Panc1 (cell line): Measurements from ENCODE around the gene PSMF1. TPM values are rescaled to one million over a fixed set of nuclear protein-coding genes. Genes with fewer than 3 reads are reported as not detected.
A peak's percentile ranks its signal among the peaks of the same experiment; 100 is the strongest.

Experiments used
- ATAC-seq: fragments of 200-7000 bp; cut with Tn5 transposase; 2 replicates; pipeline ENCODE4 v1.9.1; 2020; ENCODE audit warnings: mild to moderate bottlenecking, moderate library complexity
- BruUV-seq: library from RNA; stranded (reverse); fragments of 400-500 nt; replicated peaks from 2 replicates; lab custom pipeline; 2021; lab: Mats Ljungman, UMichigan
- CTCF ChIA-PET: fragments of 300-600 bp; sonication (Branson Sonifier 250); formaldehyde crosslinking; loops from one replicate; lab custom pipeline; 2022; ENCODE audit warnings: antibody characterized with exemption; lab: Charles Lee
- POLR2A ChIA-PET: fragments of 300-600 bp; sonication (Branson Sonifier 250); formaldehyde crosslinking; loops from one replicate; lab custom pipeline; 2022; ENCODE audit warnings: antibody characterized with exemption; lab: Charles Lee
- DNase-seq: peaks from one replicate; pipeline ENCODE4 v3.0.0-alpha.2; 2010; ENCODE audit warnings: low read depth, low spot score
- H3K27ac ChIP-seq: 2 replicates; pipeline ENCODE4 v1.5.1; 2011; ENCODE audit warnings: mild to moderate bottlenecking, low read length, inconsistent platforms
- H3K27me3 ChIP-seq: fragments of 200-500 bp; sonication (Bioruptor generic); 2 replicates; pipeline ENCODE4 v1.6.0; 2014; ENCODE audit warnings: low read length, inconsistent platforms; ENCODE audit not compliant: control insufficient read depth, insufficient read depth
- H3K36me3 ChIP-seq: fragments of 200-500 bp; sonication (Bioruptor generic); 2 replicates; pipeline ENCODE4 v1.5.1; 2014; ENCODE audit warnings: inconsistent platforms, mild to moderate bottlenecking, low read length, moderate library complexity; ENCODE audit not compliant: control insufficient read depth, insufficient read depth
- H3K4me1 ChIP-seq: 2 replicates; pipeline ENCODE4 v1.5.1; 2011; ENCODE audit warnings: inconsistent platforms, mild to moderate bottlenecking, low read length, moderate library complexity; ENCODE audit not compliant: control insufficient read depth, insufficient read depth
- H3K4me3 ChIP-seq, 2 experiments: 2 replicates each; pipeline ENCODE4 v1.5.1; 2011 to 2012; ENCODE audit warnings: low read depth in 2 of 2, low read length in 2 of 2, mild to moderate bottlenecking in 2 of 2, inconsistent platforms in 1 of 2, moderate library complexity in 1 of 2
- H3K9me3 ChIP-seq: fragments of 200-500 bp; sonication (Bioruptor generic); 2 replicates; pipeline ENCODE4 v1.5.1; 2014; ENCODE audit warnings: low read depth, mild to moderate bottlenecking, inconsistent platforms, low read length, moderate library complexity; ENCODE audit not compliant: control insufficient read depth, insufficient read depth
- CTCF ChIP-seq: fragments of 450-650 bp; IDR thresholded peaks from 2 replicates; pipeline ENCODE4 v1.5.1; 2017; ENCODE audit warnings: mild to moderate bottlenecking
- POLR2AphosphoS5 ChIP-seq: IDR thresholded peaks from 2 replicates; pipeline ENCODE4 v1.6.1; 2012; ENCODE audit warnings: mild to moderate bottlenecking, low read depth, low read length, moderate library complexity
- REST ChIP-seq, 2 experiments: IDR thresholded peaks; 2 replicates each; pipeline ENCODE4 v1.6.1; 2011 to 2012; ENCODE audit warnings: low read depth in 2 of 2, control low read depth in 1 of 2, low read length in 1 of 2, mild to moderate bottlenecking in 1 of 2, moderate library complexity in 1 of 2; ENCODE audit not compliant: insufficient read depth in 1 of 2
- SIN3A ChIP-seq: IDR thresholded peaks from 2 replicates; pipeline ENCODE4 v1.6.1; 2012; ENCODE audit warnings: low read depth, mild to moderate bottlenecking, low read length, moderate library complexity, borderline replicate concordance; ENCODE audit not compliant: insufficient read depth
- TCF7L2 ChIP-seq: IDR thresholded peaks from 2 replicates; pipeline ENCODE4 v1.6.1; 2011; ENCODE audit warnings: mild to moderate bottlenecking, low read depth, low read length, inconsistent platforms
- in situ Hi-C: cut with HindIII; loops from 2 replicates; pipeline ENCODE4 v1.10.0; 2016; ENCODE audit warnings: low sequenced_read_pairs, low pct_unique_long_range_greater_than_20kb
- intact Hi-C: fragments of 100-400 bp; cut with micrococcal nuclease; formaldehyde crosslinking; loops from one replicate; pipeline ENCODE4 v1.10.0; 2022; ENCODE audit not compliant: unreplicated experiment
- total RNA-seq: library from RNA; stranded (reverse); gene quantifications from one replicate; pipeline ENCODE4 v1.2.1, GENCODE V29; 2021; ENCODE audit not compliant: unreplicated experiment

The PSMF1 gene
- total RNA-seq, 1 experiment from 2014 or later, result 161 TPM

- TF ChIP-seq TCF7L2, result no peak
- TF ChIP-seq REST (IDR thresholded peaks at IDR 0.05; ENCODE audit: insufficient read depth in 1 of 2, low read depth in 2 of 2, low read length in 1 of 2), result no peak
- no peak for TF ChIP-seq SIN3A
- intact Hi-C loops (no loop called here), in situ Hi-C loops (no loop called here)
- BruUV-seq, result no TSS peak
- ATAC-seq, result no peak
- Histone ChIP-seq H3K36me3 (peaks cover 35% of the 10 kb centered on the region), H3K27me3 (no peaks in the 10 kb centered on the region), H3K27ac (no peak overlapping the region), H3K4me3 (no peak overlapping the region), H3K4me1 (no peaks in the 10 kb centered on the region), H3K9me3 (no peaks in the 10 kb centered on the region)
- POLR2A ChIA-PET, result no interaction called here
- CTCF ChIA-PET, result no interaction called here
- DNase-seq, result peak; percentile 30
These were observed 31.8 kb downstream of the PSMF1 start for GRCh38 chr20:1150218-1150617.

GRCh38 chr20:1150968-1151367, 32.6 kb downstream of the PSMF1 start:
- ATAC-seq, result no peak
- no peaks in the 10 kb centered on the region for H3K4me1 ChIP-seq
- no peak overlapping the region for H3K27ac ChIP-seq
- no peak overlapping the region for H3K4me3 ChIP-seq
- no peak for TF ChIP-seq TCF7L2
- TF ChIP-seq CTCF, result no peak
- no peak for TF ChIP-seq SIN3A
- TF ChIP-seq POLR2AphosphoS5, result no peak
- TF ChIP-seq REST (IDR thresholded peaks at IDR 0.05; ENCODE audit: insufficient read depth in 1 of 2, low read depth in 2 of 2, low read length in 1 of 2), result no peak
- ChIA-PET POLR2A (no interaction called here), CTCF (no interaction called here)
- peaks cover 35% of the 10 kb centered on the region for H3K36me3 ChIP-seq
- BruUV-seq, result no TSS peak
- no peaks in the 10 kb centered on the region for H3K9me3 ChIP-seq
- no peak for DNase-seq
- H3K27me3 ChIP-seq, result no peaks in the 10 kb centered on the region
- in situ Hi-C loops, result no loop called here
- intact Hi-C loops, result no loop called here
